Measurements from ENCODE around the gene RRN3.
"Not testable (repeated sequence)": the region's sequence is repeated elsewhere in the genome, so short reads cannot be mapped to it uniquely, and the experiment has no call there.

RRN3 gene, protein sequence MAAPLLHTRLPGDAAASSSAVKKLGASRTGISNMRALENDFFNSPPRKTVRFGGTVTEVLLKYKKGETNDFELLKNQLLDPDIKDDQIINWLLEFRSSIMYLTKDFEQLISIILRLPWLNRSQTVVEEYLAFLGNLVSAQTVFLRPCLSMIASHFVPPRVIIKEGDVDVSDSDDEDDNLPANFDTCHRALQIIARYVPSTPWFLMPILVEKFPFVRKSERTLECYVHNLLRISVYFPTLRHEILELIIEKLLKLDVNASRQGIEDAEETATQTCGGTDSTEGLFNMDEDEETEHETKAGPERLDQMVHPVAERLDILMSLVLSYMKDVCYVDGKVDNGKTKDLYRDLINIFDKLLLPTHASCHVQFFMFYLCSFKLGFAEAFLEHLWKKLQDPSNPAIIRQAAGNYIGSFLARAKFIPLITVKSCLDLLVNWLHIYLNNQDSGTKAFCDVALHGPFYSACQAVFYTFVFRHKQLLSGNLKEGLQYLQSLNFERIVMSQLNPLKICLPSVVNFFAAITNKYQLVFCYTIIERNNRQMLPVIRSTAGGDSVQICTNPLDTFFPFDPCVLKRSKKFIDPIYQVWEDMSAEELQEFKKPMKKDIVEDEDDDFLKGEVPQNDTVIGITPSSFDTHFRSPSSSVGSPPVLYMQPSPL

GRCh38 chr16:15093955-15094827 lies at the start of gene RRN3:
RRN3 (minus strand) TSS chr16:15094272; CDS start chr16:15094233, 39 bp downstream.
- peak; percentile 93 to 95 for DNase-seq
- peak; percentile 85 for TF ChIP-seq POLR2A (IDR thresholded peaks at IDR 0.05; ENCODE audit: low read length)

- not testable (repeated sequence) for DNase-seq
Observed at GRCh38 chr16:15143601-15144091, 49.6 kb upstream of the RRN3 start.

GRCh38 chr16:15142891-15143600 lies 49.0 kb upstream of the RRN3 start:
- not testable (repeated sequence) for DNase-seq

GRCh38 chr16:15142107-15142890 lies 48.2 kb upstream of the RRN3 start:
- not testable (repeated sequence) for DNase-seq

GRCh38 chr16:15141586-15141985 lies 47.5 kb upstream of the RRN3 start:
- TF ChIP-seq GATA1 (IDR thresholded peaks at IDR 0.05; ENCODE audit: low read depth, low read length): no peak
- no peak for DNase-seq

GRCh38 chr16:15140444-15141365 lies 46.6 kb upstream of the RRN3 start:
- not testable (repeated sequence) for DNase-seq

- not testable (repeated sequence) for DNase-seq
Observed at GRCh38 chr16:15137514-15137913, 43.4 kb upstream of the RRN3 start.

DNA sequence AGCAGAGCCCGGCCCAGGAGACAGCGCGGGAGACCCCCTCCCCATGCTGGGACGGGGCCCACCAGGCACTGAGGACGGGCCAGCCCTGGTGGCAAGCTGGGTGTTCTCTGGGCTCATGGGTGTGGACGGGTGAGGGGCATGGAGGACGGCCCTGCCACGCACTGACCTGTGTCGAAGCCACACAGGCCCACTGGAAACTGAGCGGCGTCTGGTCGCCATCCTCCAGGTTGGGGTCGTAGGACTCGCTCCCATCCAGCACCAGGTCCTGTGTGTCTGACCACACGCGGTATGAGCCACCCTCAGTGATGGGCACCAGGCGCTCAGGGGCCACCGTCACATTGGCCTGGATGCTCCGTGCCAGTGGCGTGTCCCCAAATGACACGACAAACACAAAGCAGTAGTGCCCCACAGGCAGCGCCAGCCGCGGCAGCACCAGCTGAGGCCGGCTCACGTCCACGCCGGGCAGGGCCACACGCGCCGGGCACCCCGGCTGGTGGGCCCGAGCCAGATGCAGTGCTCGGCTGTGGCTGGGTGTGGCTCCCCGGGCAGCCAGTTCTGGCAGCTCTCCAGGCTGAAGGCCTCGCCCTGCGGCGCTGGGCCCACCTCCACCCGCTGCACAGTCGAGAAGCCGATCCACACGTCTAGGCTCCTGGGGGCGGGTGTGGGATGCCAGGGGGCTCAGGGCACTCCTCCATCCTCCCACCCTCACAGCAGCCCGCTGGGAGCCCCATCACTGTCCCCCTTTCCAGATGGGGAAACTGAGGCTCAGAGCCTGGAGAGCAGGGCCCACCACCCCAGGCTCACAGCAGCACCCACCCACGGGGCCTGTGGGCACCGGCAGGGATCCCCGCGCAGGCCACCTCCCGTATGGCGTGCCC lies 41.6 kb upstream of the RRN3 start:
- DNase-seq: not testable (repeated sequence)

- not testable (repeated sequence) for DNase-seq
Observed at GRCh38 chr16:15134752-15135482, 40.8 kb upstream of the RRN3 start.

GRCh38 chr16:15133554-15133953 lies 39.5 kb upstream of the RRN3 start:
- DNase-seq: not testable (repeated sequence)

DNA sequence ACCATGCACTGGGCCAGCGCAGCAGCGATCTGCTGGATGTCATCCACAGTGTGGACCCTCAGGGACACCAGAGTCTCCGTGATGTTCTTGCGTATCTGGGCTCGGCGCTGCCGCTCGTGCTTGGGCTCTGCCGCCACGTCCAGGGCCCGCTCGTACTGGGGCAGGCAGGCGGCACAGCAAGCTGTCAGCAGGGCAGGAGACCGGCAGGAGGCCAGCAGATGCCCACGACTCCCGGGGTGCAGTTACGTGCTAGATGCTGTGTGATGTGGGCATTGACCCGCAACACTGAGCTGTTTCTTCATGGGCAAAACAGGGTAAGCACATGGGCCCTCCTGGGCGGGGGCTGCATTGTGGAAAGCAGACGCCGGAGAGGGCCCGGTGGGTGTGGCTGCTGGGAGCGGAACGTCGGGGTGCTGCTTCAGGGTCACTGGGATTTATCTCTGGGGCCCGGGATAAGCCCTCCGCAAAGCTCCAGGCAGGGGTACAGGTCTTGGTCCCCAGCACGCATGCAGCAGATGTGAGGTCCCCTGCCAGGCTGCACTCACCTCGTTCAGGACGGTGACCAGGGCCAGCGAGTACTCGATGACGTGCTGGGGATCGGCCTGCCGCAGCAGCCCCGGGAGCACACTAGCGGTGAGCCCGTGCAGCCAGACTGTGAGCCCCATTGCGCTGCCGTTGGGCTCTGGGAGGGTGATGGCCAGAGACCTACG lies 38.8 kb upstream of the RRN3 start:
- DNase-seq: not testable (repeated sequence)

GRCh38 chr16:15130943-15131700 lies 37.0 kb upstream of the RRN3 start:
- DNase-seq: not testable (repeated sequence)

- DNase-seq: not testable (repeated sequence)
Observed at GRCh38 chr16:15130256-15130932, 36.3 kb upstream of the RRN3 start.

DNA sequence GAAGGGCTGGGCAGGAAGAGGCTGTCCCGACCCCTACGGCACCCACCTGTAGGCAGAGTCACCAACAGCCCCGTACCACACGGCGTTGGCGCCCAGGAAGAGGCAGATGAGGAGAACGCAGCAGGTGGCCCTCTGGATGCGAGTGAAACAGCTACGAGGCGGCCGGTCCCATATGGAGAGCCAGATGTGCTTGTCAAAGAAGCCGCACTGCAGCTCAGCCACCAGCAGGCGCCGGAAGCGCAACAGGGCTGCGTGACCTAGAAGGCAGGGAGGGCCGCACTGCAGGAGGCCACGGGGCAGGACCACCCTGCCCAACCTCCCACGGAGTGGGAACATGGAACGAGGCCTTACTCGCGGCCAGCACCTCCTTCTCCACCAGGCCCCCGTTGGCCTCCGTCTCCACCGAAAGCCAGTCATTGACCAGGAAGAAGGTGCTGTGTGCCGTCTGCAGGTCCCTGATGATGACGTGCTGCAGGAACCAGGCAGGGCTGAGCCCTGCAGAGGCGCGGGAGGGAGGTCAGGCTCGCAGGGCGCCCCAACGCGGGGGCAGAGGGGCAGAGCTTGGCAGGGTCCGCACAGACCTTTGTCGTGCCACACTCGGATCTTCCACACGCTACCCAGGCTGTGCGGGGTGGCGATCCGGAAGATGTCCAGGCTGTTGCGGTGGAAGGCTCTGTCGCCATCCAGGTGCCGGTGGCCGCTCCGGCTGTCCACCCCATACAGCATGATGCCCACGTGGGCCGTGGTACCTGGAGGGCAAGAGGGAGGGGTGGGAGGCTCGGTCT lies 33.8 kb upstream of the RRN3 start:
- not testable (repeated sequence) for DNase-seq

All from erythroblast (primary cell).